Measurements from ENCODE around the gene PIP5K1A. TPM values are rescaled to one million over a fixed set of nuclear protein-coding genes. Genes with fewer than 3 reads are reported as not detected.

Gene PIP5K1A, protein sequence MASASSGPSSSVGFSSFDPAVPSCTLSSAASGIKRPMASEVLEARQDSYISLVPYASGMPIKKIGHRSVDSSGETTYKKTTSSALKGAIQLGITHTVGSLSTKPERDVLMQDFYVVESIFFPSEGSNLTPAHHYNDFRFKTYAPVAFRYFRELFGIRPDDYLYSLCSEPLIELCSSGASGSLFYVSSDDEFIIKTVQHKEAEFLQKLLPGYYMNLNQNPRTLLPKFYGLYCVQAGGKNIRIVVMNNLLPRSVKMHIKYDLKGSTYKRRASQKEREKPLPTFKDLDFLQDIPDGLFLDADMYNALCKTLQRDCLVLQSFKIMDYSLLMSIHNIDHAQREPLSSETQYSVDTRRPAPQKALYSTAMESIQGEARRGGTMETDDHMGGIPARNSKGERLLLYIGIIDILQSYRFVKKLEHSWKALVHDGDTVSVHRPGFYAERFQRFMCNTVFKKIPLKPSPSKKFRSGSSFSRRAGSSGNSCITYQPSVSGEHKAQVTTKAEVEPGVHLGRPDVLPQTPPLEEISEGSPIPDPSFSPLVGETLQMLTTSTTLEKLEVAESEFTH
- 100 to 1,000 TPM in 2 of 5 donors, 10 to 100 TPM in 3; 36.8 to 156 (median 94.6) TPM for total RNA-seq
- 10 to 100 TPM in 2 of 3 donors, 1 to 10 TPM in 1; 8.4 to 13.4 (median 11.4) TPM for polyA plus RNA-seq
- long read RNA-seq, donor 1, partial matches to known transcripts = 0 of 4 reads
- long read RNA-seq, donor 1, other reads (novel, unspliced or antisense) = 0 of 4 reads
- long read RNA-seq, donor 2, partial matches to known transcripts = 0 of 4 reads
- long read RNA-seq, donor 2, other reads (novel, unspliced or antisense) = 0 of 4 reads
- long read RNA-seq, donor 3 = 0 reads
- long read RNA-seq, donor 4 = 0 reads
- long read RNA-seq, donor 5, transcript PIP5K1A-201 (15 exons, 3,767 nt) = major isoform, 6 of 8 reads
- long read RNA-seq, donor 5, partial matches to known transcripts = 0 of 8 reads
- long read RNA-seq, donor 5, other reads (novel, unspliced or antisense) = 0 of 8 reads
- long read RNA-seq, donor 6 = 0 reads
- long read RNA-seq, donor 7, transcript PIP5K1A-201 (15 exons, 3,767 nt) = major isoform, 7 of 10 reads
- long read RNA-seq, donor 7, partial matches to known transcripts = 0 of 10 reads
- long read RNA-seq, donor 7, other reads (novel, unspliced or antisense) = 0 of 10 reads
- long read RNA-seq, donor 8, partial matches to known transcripts = 18 of 24 reads
- long read RNA-seq, donor 8, other reads (novel, unspliced or antisense) = 0 of 24 reads
- long read RNA-seq, donor 9, partial matches to known transcripts = 0 of 3 reads
- long read RNA-seq, donor 9, other reads (novel, unspliced or antisense) = 0 of 3 reads
- long read RNA-seq, donor 10, partial matches to known transcripts = 0 of 2 reads
- long read RNA-seq, donor 10, other reads (novel, unspliced or antisense) = 0 of 2 reads

DNA sequence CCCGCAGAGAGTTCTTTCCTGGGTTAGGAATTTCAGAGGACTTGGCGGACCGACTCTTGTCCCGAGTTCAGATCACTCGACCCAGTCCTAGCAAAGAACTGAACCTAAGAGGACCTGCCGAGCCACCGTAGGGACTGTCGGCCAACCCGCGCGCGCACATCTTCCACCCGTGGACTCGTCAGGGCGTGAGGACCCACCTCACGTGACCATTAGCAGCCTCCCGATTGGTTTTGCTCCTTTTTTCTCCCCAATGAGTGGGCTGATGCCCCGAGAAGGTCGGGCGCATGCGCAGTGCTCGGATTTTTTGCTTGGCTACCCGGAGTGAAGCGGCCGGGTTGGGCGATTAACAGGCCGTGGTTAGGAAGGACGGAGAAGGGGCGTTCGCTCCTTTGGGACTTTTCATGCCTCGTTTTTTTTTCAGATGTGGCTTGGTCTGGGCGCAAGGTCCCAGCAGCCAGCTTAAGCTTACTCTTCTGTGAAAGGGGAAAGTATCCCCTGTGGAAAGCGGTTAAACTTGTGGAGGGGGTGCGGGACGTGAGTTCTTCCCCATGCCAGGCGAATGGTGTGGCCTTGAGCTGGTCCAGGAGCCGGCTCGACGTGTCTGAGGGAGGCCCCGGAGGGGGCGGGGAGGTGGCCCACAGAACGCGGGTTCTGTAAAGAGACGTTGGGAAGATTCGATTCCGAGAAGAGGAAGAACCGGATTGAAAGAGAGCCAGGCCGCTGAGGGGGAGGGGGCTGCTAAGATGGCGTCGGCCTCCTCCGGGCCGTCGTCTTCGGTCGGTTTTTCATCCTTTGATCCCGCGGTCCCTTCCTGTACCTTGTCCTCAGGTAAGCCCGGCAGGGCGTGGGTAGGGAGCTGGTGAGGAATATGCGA, at the start of gene PIP5K1A:
Gene PIP5K1A (plus strand): TSS at position 299 of the 874 bp plus-strand sequence. CDS start 445 bp downstream, at position 744.
- WGBS, 5 donors = 0 to 1% (median 0%) methylated on average over 51 to 60 of the region's 60 CpGs
- intact Hi-C loops (cut with DNase I; ENCODE audit: low total_unique reads) = no loop called here

DNA sequence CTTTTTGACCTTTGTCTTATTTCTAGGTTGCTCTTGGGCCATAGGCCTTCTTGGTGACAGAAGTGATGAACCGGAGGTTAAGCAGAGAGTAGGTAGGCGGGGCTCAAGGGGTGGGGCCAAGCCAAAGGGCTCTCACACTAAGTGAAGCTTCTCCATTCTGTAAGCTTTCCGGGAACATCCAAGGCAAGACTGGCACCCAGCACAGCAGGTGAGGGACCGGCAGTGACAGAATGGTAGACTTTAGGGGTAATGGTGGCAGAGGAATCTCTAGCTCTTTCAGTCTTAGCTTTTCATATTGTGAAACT, 41.9 kb upstream of the PIP5K1A start, which contains the start of gene TNFAIP8L2:
Gene TNFAIP8L2 (plus strand): TSS at position 135 of the 305 bp plus-strand sequence. CDS start 2,049 bp downstream, outside the sequence.
- peak; percentile 51 to 54 for DNase-seq
- Histone ChIP-seq H3K36me3 (peaks cover 16 to 53% (median 50%) of the 10 kb centered on the region in 4 donors), H3K27me3 (no peaks in the 10 kb centered on the region), H3K27ac (peak within 1 kb of the TSS in 4 of 5 donors; percentile 3 to 81 (median 65)), H3K9me3 (no peaks in the 10 kb centered on the region), H3K4me1 (peaks cover 0 to 27% (median 3%) of the 10 kb centered on the region in 4 donors), H3K4me3 (peak within 1 kb of the TSS; percentile 20 to 45 (median 36))
- 53 to 57% (median 56%) methylated on average over 4 of the region's 4 CpGs for WGBS, 5 donors
- intact Hi-C loops (cut with DNase I; ENCODE audit: low total_unique reads) = loop anchor here (10.0 kb wide), 2 partner anchors 62 to 132 kb away; no protein-coding TSS in a partner anchor
- TF ChIP-seq POLR2A (IDR thresholded peaks at IDR 0.05) (no peak), EP300 (IDR thresholded peaks at IDR 0.05) (no peak), POLR2AphosphoS5 (IDR thresholded peaks at IDR 0.05) (no peak)
- TF ChIP-seq, protein P1, sequence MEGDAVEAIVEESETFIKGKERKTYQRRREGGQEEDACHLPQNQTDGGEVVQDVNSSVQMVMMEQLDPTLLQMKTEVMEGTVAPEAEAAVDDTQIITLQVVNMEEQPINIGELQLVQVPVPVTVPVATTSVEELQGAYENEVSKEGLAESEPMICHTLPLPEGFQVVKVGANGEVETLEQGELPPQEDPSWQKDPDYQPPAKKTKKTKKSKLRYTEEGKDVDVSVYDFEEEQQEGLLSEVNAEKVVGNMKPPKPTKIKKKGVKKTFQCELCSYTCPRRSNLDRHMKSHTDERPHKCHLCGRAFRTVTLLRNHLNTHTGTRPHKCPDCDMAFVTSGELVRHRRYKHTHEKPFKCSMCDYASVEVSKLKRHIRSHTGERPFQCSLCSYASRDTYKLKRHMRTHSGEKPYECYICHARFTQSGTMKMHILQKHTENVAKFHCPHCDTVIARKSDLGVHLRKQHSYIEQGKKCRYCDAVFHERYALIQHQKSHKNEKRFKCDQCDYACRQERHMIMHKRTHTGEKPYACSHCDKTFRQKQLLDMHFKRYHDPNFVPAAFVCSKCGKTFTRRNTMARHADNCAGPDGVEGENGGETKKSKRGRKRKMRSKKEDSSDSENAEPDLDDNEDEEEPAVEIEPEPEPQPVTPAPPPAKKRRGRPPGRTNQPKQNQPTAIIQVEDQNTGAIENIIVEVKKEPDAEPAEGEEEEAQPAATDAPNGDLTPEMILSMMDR (IDR thresholded peaks at IDR 0.05) = no peak

More for the DNA sequence above, at the start of gene PIP5K1A:
- TF ChIP-seq POLR2A (IDR thresholded peaks at IDR 0.05) = peak in 2 of 4 donors; percentile 73 to 82
- TF ChIP-seq, protein P1 (IDR thresholded peaks at IDR 0.05) = peak in 1 of 7 experiments; percentile 19
- TF ChIP-seq EP300 (IDR thresholded peaks at IDR 0.05) = no peak
- peak; percentile 89 to 94 (median 91) for TF ChIP-seq POLR2AphosphoS5 (IDR thresholded peaks at IDR 0.05)
- Histone ChIP-seq H3K4me1 (peaks cover 32 to 69% (median 52%) of the 10 kb centered on the region in 4 donors), H3K4me3 (peak within 1 kb of the TSS; percentile 73 to 91 (median 74)), H3K27me3 (no peaks in the 10 kb centered on the region), H3K36me3 (peaks cover 8 to 14% (median 13%) of the 10 kb centered on the region in 4 donors), H3K9me3 (no peaks in the 10 kb centered on the region), H3K27ac (peak within 1 kb of the TSS; percentile 78 to 94 (median 93))
- peak; percentile 99 for DNase-seq

DNA sequence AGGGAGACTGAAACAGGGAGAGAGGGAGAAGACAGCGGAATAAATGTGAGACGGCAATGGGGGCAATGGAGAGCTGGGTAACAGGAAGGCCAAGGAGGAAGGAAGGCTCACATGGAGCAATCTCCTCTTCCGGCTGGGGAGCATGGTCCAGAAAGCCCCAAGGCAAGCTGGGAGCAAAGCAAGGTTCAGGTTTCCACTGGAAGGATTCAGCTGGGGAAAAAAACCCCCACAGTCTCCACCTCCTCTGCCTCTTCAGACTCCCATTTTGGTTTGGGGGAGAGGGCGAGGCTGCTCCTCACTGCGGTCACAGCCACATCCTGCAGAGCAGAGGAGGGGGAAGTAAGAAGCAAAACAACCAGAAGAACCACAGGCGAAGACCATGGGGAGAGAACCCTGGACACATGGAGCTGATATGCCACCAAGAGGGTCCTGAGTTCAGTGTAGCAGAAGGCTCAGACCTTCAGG, 41.3 kb upstream of the PIP5K1A start:
- Histone ChIP-seq H3K27ac (peak overlapping the region in 4 of 5 donors; percentile 3 to 81 (median 65)), H3K36me3 (peaks cover 19 to 60% (median 56%) of the 10 kb centered on the region in 4 donors), H3K4me3 (peak overlapping the region; percentile 20 to 45 (median 36)), H3K4me1 (peaks cover 0 to 27% (median 3%) of the 10 kb centered on the region in 4 donors), H3K9me3 (no peaks in the 10 kb centered on the region), H3K27me3 (no peaks in the 10 kb centered on the region)
- DNase-seq = peak in 1 of 2 donors; percentile 45
- intact Hi-C loops (cut with DNase I; ENCODE audit: low total_unique reads) = loop anchor here (10.0 kb wide), 2 partner anchors 62 to 132 kb away; no protein-coding TSS in a partner anchor
- TF ChIP-seq EP300 (IDR thresholded peaks at IDR 0.05) = no peak
- TF ChIP-seq POLR2A (IDR thresholded peaks at IDR 0.05) = no peak
- no peak for TF ChIP-seq POLR2AphosphoS5 (IDR thresholded peaks at IDR 0.05)
- TF ChIP-seq, protein P1 (IDR thresholded peaks at IDR 0.05) = no peak
- WGBS, 5 donors = 67 to 89% (median 75%) methylated on average over 6 of the region's 6 CpGs

Measured in stomach (tissue), 19 donors.